ENCODE measurements around the gene SFXN1.
"Not testable (repeated sequence)": the region's sequence is repeated elsewhere in the genome, so short reads cannot be mapped to it uniquely, and the experiment has no call there.

The SFXN1 gene, protein sequence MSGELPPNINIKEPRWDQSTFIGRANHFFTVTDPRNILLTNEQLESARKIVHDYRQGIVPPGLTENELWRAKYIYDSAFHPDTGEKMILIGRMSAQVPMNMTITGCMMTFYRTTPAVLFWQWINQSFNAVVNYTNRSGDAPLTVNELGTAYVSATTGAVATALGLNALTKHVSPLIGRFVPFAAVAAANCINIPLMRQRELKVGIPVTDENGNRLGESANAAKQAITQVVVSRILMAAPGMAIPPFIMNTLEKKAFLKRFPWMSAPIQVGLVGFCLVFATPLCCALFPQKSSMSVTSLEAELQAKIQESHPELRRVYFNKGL

DNA sequence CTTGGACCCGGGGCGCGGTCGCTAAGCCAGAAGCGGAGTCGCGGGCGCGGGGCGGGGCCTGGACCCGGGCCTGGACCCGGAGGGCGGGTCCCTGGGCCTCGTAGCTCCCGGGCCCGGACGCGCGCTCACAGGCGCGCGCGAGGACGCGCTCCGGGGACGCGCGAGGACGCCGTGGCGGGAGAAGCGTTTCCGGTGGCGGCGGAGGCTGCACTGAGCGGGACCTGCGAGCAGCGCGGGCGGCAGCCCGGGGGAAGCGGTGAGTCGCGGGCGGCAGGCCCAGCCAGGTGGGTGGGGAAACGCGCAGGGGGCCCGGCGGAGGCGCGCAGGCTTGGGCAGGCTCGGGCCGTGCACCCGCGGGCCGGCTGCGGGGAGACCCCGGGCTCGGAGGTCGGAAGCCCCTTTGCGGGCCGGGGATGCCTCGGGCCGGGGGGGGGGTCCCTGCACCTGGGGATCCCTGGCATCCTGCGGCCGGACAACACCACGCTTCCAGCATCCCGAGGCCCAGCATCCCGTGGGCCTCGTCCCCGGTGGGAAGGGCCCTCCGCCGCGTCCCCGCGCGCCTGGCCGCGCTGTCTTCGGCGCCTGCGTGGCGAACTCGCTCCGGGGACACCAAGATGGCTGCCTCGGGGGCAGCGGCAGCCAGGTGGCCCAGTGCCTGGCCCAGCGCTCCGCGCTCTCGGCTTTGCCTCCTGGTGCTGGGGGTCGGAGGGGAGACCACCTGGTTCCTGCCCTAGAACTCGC lies at the start of gene SFXN1:
SFXN1 (plus strand) TSS at position 177 of the 741 bp plus-strand sequence. CDS start 13,544 bp downstream, outside the sequence.
- in situ Hi-C loops (cut with HindIII; ENCODE audit: low sequenced_read_pairs), result no loop called here

- in situ Hi-C loops (cut with HindIII; ENCODE audit: low sequenced_read_pairs), result no loop called here
Measured at GRCh38 chr5:175434800-175435199, 43.6 kb upstream of the SFXN1 start.

- in situ Hi-C loops (cut with HindIII; ENCODE audit: low sequenced_read_pairs), result no loop called here
Measured at GRCh38 chr5:175436359-175436758, 42.0 kb upstream of the SFXN1 start.

GRCh38 chr5:175438234-175438857 lies 40.0 kb upstream of the SFXN1 start:
- in situ Hi-C loops (cut with HindIII; ENCODE audit: low sequenced_read_pairs), result no loop called here

- in situ Hi-C loops (cut with HindIII; ENCODE audit: low sequenced_read_pairs), result no loop called here
Measured at GRCh38 chr5:175443514-175444059, 34.8 kb upstream of the SFXN1 start.

DNA sequence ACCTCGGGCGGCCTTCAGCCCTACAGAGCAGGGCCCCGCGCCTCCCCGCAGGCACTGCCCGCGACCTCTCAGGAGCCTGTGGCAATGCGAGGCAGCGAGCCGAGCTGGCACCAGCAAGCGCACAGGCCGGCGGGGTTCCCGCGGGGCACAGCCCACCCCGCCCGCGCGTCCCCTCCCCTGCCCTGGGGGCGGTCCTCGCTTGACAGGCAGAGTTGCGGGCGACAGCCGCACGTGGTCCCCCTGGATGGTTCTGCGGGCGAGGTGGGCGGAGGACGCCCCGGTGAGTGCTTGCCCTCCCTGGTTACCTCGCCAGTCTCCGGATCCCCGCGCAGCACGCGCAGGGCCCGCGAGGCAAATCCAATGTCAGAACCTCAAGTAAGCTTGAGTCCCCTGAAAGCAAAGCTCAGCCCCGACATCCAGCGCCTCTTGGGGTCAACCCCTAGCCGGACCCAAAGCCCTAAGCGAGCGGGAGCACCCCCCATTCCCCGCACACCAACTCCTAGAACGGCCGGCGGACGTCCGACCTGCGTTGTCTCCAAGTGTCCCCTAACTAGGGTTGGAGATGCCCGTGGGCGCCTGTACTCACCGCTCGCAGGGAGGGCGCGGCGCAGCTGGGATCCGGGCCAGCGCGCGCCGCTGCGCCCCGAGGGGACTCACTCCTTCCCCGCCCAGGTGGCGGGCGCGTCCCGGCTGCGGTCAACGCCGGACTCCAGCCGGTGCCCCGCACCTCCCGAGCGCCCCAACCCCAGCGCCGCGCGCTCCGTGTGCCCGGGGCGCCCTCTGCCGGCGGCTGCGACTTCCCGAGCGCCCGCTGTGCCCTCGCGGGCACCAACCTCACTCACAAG lies 34.1 kb upstream of the SFXN1 start, which contains the start of gene DRD1:
DRD1 (minus strand) TSS at position 123 of the 845 bp plus-strand sequence. CDS start 1,083 bp downstream, outside the sequence.
- in situ Hi-C loops (cut with HindIII; ENCODE audit: low sequenced_read_pairs), result no loop called here

GRCh38 chr5:175444905-175445456 lies 33.4 kb upstream of the SFXN1 start:
- in situ Hi-C loops (cut with HindIII; ENCODE audit: low sequenced_read_pairs), result no loop called here

DNA sequence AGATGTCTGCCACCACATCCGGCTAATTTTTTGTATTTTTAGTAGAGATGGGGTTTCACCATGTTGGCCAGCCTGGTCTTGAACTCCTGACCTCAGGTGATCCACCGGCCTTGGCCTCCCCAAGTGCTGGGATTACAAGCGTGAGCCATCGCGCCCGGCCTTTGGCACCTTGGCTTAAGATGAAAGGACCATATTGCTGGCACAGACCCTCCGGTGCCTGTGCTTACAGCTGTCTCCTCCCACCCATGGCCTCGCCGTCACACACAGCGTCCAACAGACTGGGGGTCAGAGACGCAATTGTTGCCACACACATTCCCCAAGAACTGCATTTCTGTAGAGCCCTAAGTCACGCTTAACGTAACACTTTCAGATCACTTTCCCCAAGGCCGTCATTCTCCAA lies 32.0 kb upstream of the SFXN1 start:
- in situ Hi-C loops (cut with HindIII; ENCODE audit: low sequenced_read_pairs), result not testable (repeated sequence)

- in situ Hi-C loops (cut with HindIII; ENCODE audit: low sequenced_read_pairs), result no loop called here
Measured at GRCh38 chr5:175447571-175447970, 30.8 kb upstream of the SFXN1 start.

DNA sequence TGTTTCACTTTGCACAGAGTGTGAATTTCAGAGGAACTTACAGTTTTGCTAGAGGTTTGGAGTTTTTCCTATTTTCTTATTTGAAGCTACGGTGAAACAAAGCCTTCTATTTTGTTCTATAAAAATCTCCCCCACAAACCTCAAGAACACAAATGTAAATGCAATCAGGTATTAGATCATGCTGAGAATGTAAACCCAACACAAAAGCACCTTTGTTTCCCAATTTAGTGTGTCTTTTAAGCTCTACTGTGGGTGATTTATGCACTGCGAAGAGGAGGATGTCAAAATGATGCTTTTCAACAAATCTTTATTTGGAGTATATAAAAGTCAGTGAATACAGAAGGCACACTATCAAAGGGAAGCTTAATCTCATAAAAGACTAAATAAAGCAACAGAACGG lies 30.1 kb upstream of the SFXN1 start:
- in situ Hi-C loops (cut with HindIII; ENCODE audit: low sequenced_read_pairs), result no loop called here

- in situ Hi-C loops (cut with HindIII; ENCODE audit: low sequenced_read_pairs), result no loop called here
Measured at GRCh38 chr5:175452166-175452565, 26.2 kb upstream of the SFXN1 start.

GRCh38 chr5:175454338-175454737 lies 24.0 kb upstream of the SFXN1 start:
- in situ Hi-C loops (cut with HindIII; ENCODE audit: low sequenced_read_pairs), result not testable (repeated sequence)

GRCh38 chr5:175456105-175456742 lies 22.1 kb upstream of the SFXN1 start:
- in situ Hi-C loops (cut with HindIII; ENCODE audit: low sequenced_read_pairs), result no loop called here

DNA sequence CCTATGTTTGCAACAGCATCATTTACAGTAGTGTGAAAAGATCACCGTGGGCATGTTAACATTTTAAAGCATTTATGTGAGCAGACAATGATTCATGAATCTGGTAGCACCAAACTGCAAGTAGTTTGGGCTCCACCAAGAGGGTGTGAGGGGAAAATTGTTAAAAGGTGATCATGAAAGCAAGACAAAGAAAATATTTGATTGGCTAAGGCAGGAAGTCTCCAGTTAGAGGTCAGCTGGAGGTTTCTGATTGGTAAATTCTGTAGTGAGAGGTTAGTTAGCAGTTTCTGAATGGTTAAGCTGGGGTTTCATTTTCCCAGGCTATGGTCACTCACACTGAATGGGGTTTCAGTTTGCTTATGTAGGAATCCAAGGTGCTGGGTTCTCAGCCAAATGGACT lies 20.9 kb upstream of the SFXN1 start:
- in situ Hi-C loops (cut with HindIII; ENCODE audit: low sequenced_read_pairs), result no loop called here

GRCh38 chr5:175460126-175460525 lies 18.2 kb upstream of the SFXN1 start:
- in situ Hi-C loops (cut with HindIII; ENCODE audit: low sequenced_read_pairs), result no loop called here

DNA sequence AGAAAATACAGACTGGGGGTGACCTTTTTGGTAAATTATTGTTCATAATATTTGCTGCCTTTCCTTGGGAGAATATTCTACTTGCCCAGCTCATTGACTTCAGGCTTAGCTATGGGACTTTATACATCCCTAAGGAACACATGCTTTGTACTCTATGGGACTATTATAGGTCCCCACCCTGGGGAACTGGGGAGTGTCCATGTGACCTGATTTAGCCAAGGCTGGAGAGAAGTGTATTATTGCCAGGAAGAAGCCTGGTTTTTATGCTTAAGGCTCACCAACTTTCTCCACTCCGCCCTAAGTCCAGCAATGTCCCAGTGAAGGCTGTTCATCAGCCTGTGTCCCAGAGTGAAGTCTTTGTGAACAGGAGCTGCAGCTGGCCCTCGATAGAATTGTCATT lies 17.8 kb upstream of the SFXN1 start:
- in situ Hi-C loops (cut with HindIII; ENCODE audit: low sequenced_read_pairs), result no loop called here

GRCh38 chr5:175461370-175461769 lies 17.0 kb upstream of the SFXN1 start:
- in situ Hi-C loops (cut with HindIII; ENCODE audit: low sequenced_read_pairs), result no loop called here

DNA sequence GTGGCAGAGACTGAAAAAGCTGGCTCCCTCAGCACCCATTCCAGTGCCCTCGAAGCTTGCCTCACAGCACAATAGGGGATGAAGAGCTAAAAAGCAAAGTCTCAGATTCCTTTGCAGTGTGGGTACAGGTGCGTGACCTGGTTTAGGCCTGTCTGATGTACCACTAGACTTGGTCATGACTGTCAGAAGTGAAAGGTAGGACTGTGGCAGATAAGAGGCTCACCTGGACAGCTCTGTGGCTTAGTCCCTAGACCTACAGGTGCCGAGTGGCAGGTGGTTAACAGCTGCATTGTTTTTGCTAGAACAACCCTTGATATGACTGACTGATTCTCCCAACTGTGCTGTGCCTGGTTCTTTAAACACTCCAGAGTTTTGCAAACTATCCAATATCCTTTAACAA lies 14.7 kb upstream of the SFXN1 start:
- in situ Hi-C loops (cut with HindIII; ENCODE audit: low sequenced_read_pairs), result no loop called here

GRCh38 chr5:175464074-175464941 lies 14.1 kb upstream of the SFXN1 start:
- in situ Hi-C loops (cut with HindIII; ENCODE audit: low sequenced_read_pairs), result no loop called here
